SJCRH30 (cell line): ENCODE results near the gene PRKG1. TPM values are rescaled to one million over a fixed set of nuclear protein-coding genes. Genes with fewer than 3 reads are reported as not detected.
A peak's percentile ranks its signal among the peaks of the same experiment; 100 is the strongest.

Experiments used
- DNase-seq, 2 experiments: peaks; one replicate each; pipeline ENCODE4 v3.0.0-alpha.2; 2015 to 2020
- H3K27ac ChIP-seq: fragments of 250-450 bp; sonication (Bioruptor Pico); 2 replicates; pipeline ENCODE4 v1.5.1; 2020; ENCODE audit warnings: mild to moderate bottlenecking, moderate library complexity
- H3K27me3 ChIP-seq: fragments of 250-450 bp; sonication (Bioruptor Pico); 2 replicates; pipeline ENCODE4 v1.5.1; 2020; ENCODE audit warnings: mild to moderate bottlenecking, moderate library complexity
- H3K36me3 ChIP-seq: fragments of 250-450 bp; sonication (Bioruptor Pico); 2 replicates; pipeline ENCODE4 v1.5.1; 2020; ENCODE audit warnings: mild to moderate bottlenecking, moderate library complexity
- H3K4me1 ChIP-seq: fragments of 250-450 bp; sonication (Bioruptor Pico); 2 replicates; pipeline ENCODE4 v1.5.1; 2020; ENCODE audit warnings: mild to moderate bottlenecking, moderate library complexity
- H3K4me3 ChIP-seq: fragments of 250-450 bp; sonication (Bioruptor Pico); 2 replicates; pipeline ENCODE4 v1.5.1; 2020; ENCODE audit warnings: mild to moderate bottlenecking, moderate library complexity
- H3K9me3 ChIP-seq: fragments of 250-450 bp; sonication (Bioruptor Pico); replicated peaks from 2 replicates; pipeline ENCODE4 v1.5.1; 2020; ENCODE audit warnings: mild to moderate bottlenecking, moderate library complexity
- total RNA-seq: library from RNA; depleted of rRNA; stranded (reverse); fragments of >200 nt; shearing (Covaris generic); gene quantifications from 2 replicates; pipeline ENCODE4 v1.2.3, GENCODE V29; 2014

The PRKG1 gene
- total RNA-seq, 1 experiment from 2014 or later, result 3.0 TPM

GRCh38 chr10:51617576-51618235 is 543.4 kb downstream of the PRKG1 start:
- Histone ChIP-seq H3K27ac (no peak overlapping the region), H3K9me3 (no peaks in the 10 kb centered on the region)
- DNase-seq, result peak in 1 of 2 experiments; percentile 29

DNA sequence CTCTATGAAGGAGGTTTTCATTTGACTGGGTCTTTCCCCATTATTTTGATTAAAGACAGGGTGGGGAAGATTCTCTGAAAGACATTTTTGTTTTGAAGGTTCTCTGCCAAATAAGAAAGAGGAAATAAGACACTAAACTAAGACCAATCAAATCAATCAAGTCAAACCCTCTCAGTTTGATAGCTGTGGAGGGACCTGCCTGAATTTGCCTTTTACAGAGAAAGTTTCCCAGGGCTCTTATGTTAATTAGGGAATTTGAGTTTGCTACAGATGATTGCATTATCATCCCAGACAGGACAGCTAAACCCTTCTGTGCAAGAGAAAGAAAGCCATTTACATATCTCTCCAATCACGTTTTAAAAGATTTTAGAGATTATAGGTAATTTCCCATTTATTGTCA is 545.1 kb downstream of the PRKG1 start:
- Histone ChIP-seq H3K27me3 (no peaks in the 10 kb centered on the region), H3K4me1 (no peaks in the 10 kb centered on the region), H3K36me3 (no peaks in the 10 kb centered on the region), H3K27ac (no peak overlapping the region), H3K4me3 (no peak overlapping the region), H3K9me3 (no peaks in the 10 kb centered on the region)
- no peak for DNase-seq

More at GRCh38 chr10:51617576-51618235, 543.4 kb downstream of the PRKG1 start:
- Histone ChIP-seq H3K27me3 (no peaks in the 10 kb centered on the region), H3K36me3 (no peaks in the 10 kb centered on the region), H3K4me3 (no peak overlapping the region), H3K4me1 (no peaks in the 10 kb centered on the region)

DNA sequence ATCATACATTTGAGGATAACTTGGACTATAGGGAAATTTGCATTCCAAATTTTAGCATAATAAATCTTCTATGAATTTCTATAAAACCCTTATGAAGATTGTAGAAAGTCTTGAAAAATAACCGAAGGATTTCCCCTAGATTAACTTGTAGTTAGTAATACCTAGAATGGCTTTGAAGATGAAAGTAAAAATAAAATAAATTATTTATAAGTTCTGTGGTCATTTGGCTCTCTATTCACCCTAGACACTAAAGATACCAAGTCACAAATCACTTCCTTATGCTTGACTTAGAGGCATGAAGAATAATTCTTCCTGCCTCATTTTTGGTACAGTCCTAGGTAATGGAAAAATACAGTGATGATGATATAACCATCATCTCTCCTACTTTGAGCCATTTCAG is 545.8 kb downstream of the PRKG1 start:
- Histone ChIP-seq H3K9me3 (no peaks in the 10 kb centered on the region), H3K27me3 (no peaks in the 10 kb centered on the region), H3K36me3 (no peaks in the 10 kb centered on the region), H3K27ac (no peak overlapping the region), H3K4me1 (no peaks in the 10 kb centered on the region), H3K4me3 (no peak overlapping the region)
- no peak for DNase-seq

- Histone ChIP-seq H3K36me3 (no peaks in the 10 kb centered on the region), H3K4me3 (no peak overlapping the region), H3K27ac (no peak overlapping the region), H3K9me3 (no peaks in the 10 kb centered on the region), H3K27me3 (no peaks in the 10 kb centered on the region), H3K4me1 (no peaks in the 10 kb centered on the region)
- DNase-seq, result no peak
Observed at GRCh38 chr10:51624013-51624412, 549.7 kb downstream of the PRKG1 start.

DNA sequence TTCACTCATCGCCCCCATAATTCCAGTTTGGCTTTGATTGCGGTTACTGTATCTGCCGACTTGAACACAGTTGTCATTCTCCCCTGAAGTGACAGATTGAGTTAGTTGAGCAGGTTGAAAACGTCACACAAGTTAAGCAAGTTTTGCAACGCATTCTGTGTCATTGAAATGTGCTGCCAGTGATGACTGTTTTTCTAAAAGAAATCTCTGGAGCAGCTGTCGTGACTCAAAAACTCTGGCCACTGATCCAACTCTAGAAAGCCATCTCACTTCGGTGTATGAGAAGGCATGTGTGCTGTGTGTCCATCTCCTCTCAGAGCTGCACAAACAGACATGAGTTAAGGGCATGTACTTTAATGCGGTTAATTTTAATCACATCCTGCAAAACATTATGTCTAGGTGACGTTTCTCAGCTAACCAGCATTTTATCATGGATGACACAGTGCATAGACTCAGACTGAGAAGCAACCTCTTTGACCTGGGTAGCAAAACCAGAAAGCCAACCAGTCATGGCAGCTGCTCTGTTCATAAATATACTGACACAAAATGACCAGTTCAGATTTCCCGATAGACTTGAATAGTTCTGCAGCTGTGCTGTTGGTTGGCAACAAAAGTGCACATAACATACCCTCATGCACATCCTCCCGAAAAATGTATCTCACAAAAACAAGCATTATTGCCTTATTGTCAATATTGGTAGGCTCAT is 555.8 kb downstream of the PRKG1 start:
- Histone ChIP-seq H3K4me3 (no peak overlapping the region), H3K4me1 (no peaks in the 10 kb centered on the region), H3K36me3 (no peaks in the 10 kb centered on the region), H3K9me3 (no peaks in the 10 kb centered on the region), H3K27me3 (no peaks in the 10 kb centered on the region), H3K27ac (no peak overlapping the region)
- DNase-seq, result no peak

GRCh38 chr10:51630640-51631005 is 556.3 kb downstream of the PRKG1 start:
- DNase-seq, result no peak
- H3K27me3 ChIP-seq, result no peaks in the 10 kb centered on the region
- no peaks in the 10 kb centered on the region for H3K4me1 ChIP-seq
- no peak overlapping the region for H3K4me3 ChIP-seq
- no peaks in the 10 kb centered on the region for H3K36me3 ChIP-seq
- no peak overlapping the region for H3K27ac ChIP-seq
- no peaks in the 10 kb centered on the region for H3K9me3 ChIP-seq

DNA sequence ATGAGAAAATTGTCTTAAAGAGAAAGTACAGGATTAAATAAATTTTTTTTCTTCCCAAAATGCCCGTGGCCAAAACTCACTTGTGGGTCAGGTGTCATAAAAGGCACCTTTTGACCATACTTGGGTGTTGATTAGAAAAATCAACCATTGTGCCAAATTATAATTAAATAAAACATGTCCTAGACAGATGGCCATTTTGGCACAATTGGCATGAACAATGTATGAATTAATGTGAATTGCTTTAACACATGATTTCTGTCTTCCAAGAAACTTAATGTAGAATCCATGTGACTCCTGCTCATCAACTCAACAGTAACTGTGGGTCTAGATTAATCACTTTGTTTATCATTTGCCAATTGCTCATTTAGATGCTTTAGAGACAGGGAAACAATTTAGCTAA is 561.1 kb downstream of the PRKG1 start:
- no peak for DNase-seq
- Histone ChIP-seq H3K4me3 (no peak overlapping the region), H3K9me3 (no peaks in the 10 kb centered on the region), H3K4me1 (no peaks in the 10 kb centered on the region), H3K36me3 (no peaks in the 10 kb centered on the region), H3K27ac (no peak overlapping the region), H3K27me3 (no peaks in the 10 kb centered on the region)

DNA sequence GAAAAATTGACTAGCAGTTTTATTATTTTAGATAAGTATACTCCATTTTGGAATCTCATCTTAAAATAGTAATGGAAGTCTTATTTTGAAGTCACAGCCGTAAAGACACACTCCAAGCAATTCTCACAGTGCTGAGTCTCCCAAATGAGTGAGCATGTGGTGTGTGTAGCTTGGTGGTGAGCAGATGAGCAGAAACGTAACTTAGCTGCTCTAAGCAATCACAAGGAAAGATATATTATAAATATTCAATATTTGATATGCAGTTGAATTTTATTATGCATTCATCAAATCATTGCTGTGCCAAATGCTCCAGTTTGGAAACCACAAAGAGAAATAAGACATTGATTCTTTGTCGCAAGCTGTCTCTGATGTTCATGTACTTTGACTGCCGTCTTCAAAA is 563.9 kb downstream of the PRKG1 start:
- no peaks in the 10 kb centered on the region; the same call in 1 of the 2 replicates for H3K4me1 ChIP-seq

DNA sequence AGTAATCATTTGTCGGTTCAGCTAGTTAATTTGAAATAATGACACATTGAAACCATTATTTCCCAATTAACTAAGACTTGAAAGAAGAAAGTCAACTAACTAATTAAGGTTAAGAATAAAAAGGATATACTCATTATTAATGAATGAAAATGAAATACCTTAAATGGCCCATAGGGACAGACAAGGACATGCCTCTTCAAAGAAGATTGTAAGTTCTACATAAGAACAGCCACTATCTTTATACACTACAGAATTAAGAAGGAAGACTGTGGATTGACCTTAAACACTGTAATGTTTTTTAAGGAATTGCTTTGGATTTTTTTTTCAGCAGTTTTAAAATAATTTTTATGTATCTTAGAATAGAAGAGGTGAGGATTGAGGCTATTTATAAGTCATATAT is 564.5 kb downstream of the PRKG1 start:
- H3K4me1 ChIP-seq, result no peaks in the 10 kb centered on the region; the same call in 1 of the 2 replicates
- H3K4me3 ChIP-seq, result no peak overlapping the region
- H3K27me3 ChIP-seq, result no peaks in the 10 kb centered on the region
- DNase-seq, result no peak
- no peaks in the 10 kb centered on the region for H3K9me3 ChIP-seq
- no peaks in the 10 kb centered on the region for H3K36me3 ChIP-seq
- no peak overlapping the region for H3K27ac ChIP-seq

More for the DNA sequence above, 563.9 kb downstream of the PRKG1 start:
- no peaks in the 10 kb centered on the region for H3K36me3 ChIP-seq
- no peak overlapping the region for H3K4me3 ChIP-seq
- H3K27ac ChIP-seq, result no peak overlapping the region
- DNase-seq, result no peak
- no peaks in the 10 kb centered on the region for H3K27me3 ChIP-seq
- H3K9me3 ChIP-seq, result no peaks in the 10 kb centered on the region

GRCh38 chr10:51640120-51640819 is 566.0 kb downstream of the PRKG1 start:
- H3K4me3 ChIP-seq, result no peak overlapping the region
- no peaks in the 10 kb centered on the region; the same call in 1 of the 2 replicates for H3K4me1 ChIP-seq
- no peaks in the 10 kb centered on the region for H3K27me3 ChIP-seq
- no peak overlapping the region for H3K27ac ChIP-seq
- no peaks in the 10 kb centered on the region for H3K36me3 ChIP-seq
- no peak for DNase-seq
- H3K9me3 ChIP-seq, result no peaks in the 10 kb centered on the region

- Histone ChIP-seq H3K27ac (no peak overlapping the region), H3K27me3 (no peaks in the 10 kb centered on the region), H3K9me3 (no peaks in the 10 kb centered on the region), H3K4me3 (no peak overlapping the region), H3K4me1 (no peaks in the 10 kb centered on the region; the same call in 1 of the 2 replicates), H3K36me3 (no peaks in the 10 kb centered on the region)
- no peak for DNase-seq
Observed at GRCh38 chr10:51642581-51642980, 568.3 kb downstream of the PRKG1 start.

DNA sequence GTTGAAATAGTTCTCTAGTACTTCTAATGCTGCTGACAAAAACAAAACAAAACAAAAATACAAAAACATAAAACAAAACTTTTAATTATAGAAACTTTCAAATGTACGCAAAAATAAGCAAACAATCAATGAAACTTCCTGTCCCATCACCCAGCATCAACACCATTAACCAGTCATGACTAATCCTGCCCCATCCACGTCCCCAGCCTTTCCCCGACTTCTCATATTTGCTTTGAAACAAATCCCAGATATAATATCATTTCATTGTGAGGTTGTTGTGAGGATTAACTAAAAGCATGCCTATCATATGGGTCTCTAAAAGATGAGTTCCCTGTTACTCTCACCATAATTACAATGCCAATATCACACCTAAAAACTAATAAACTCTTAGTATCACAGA is 569.4 kb downstream of the PRKG1 start:
- no peak overlapping the region for H3K27ac ChIP-seq
- DNase-seq, result no peak
- no peak overlapping the region for H3K4me3 ChIP-seq
- no peaks in the 10 kb centered on the region; the same call in 1 of the 2 replicates for H3K4me1 ChIP-seq
- H3K36me3 ChIP-seq, result no peaks in the 10 kb centered on the region
- H3K27me3 ChIP-seq, result no peaks in the 10 kb centered on the region
- H3K9me3 ChIP-seq, result no peaks in the 10 kb centered on the region

GRCh38 chr10:51649064-51649463 is 574.8 kb downstream of the PRKG1 start:
- Histone ChIP-seq H3K27ac (no peak overlapping the region), H3K27me3 (no peaks in the 10 kb centered on the region), H3K4me1 (peaks cover 3% of the 10 kb centered on the region), H3K4me3 (no peak overlapping the region), H3K9me3 (no peaks in the 10 kb centered on the region), H3K36me3 (no peaks in the 10 kb centered on the region)
- no peak for DNase-seq

DNA sequence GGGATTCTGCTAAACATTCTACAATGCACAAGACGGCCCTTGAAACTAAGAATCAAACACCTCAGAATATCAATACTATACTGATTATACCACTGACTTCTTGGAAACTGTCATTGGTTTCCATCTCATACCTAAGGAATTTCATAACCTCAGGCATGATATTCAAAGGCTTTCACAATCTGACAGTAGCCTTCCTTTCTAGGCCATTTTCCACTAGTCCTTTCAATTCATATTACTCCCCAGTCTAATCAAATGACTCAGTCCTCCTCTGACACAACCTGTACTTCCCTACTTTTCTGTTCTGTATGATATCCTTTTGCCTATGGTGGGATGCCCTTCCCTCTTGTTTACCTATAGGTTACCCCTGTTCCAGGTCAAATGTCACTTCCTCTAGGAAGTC is 576.8 kb downstream of the PRKG1 start:
- H3K36me3 ChIP-seq, result no peaks in the 10 kb centered on the region
- H3K27me3 ChIP-seq, result no peaks in the 10 kb centered on the region
- DNase-seq, result no peak
- H3K27ac ChIP-seq, result no peak overlapping the region
- no peak overlapping the region for H3K4me3 ChIP-seq
- no peaks in the 10 kb centered on the region for H3K9me3 ChIP-seq
- H3K4me1 ChIP-seq, result peaks cover 21% of the 10 kb centered on the region

DNA sequence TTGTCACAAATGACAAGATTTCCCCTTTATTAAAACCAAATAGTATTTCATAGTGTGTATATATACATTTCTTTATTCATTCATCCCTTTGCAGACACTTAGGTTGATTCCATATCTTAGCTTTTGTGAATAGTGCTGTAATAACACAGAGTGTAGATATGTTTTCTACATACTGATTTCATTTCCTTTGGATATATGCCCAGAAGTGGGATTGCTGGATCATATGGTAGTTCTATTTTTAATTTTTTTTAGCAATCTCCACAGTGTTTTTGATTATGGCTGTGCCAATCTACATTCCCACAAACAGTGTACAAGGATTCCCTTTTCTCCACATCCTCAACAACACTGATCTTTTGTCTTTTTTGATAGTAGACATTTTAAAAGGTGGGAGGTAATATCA is 578.7 kb downstream of the PRKG1 start:
- Histone ChIP-seq H3K36me3 (no peaks in the 10 kb centered on the region), H3K4me1 (peaks cover 37% of the 10 kb centered on the region), H3K27ac (no peak overlapping the region), H3K27me3 (no peaks in the 10 kb centered on the region), H3K4me3 (no peak overlapping the region), H3K9me3 (no peaks in the 10 kb centered on the region)
- DNase-seq, result no peak
